HG03460 (cell line): ENCODE measurements around the gene ZNF397.
"Not testable (repeated sequence)": the region's sequence is repeated elsewhere in the genome, so short reads cannot be mapped to it uniquely, and the experiment has no call there.

Experiments used
- ATAC-seq: cut with Tn5 transposase; IDR thresholded peaks from one replicate; pipeline ENCODE4 v1.9.1; 2021; ENCODE audit not compliant: unreplicated experiment

Gene ZNF397

GRCh38 chr18:35240664-35241447 is at the start of gene ZNF397:
Gene ZNF397 (plus strand): TSS chr18:35241034. CDS start chr18:35242471, 1,437 bp downstream.
- ATAC-seq, result peak; percentile 99

DNA sequence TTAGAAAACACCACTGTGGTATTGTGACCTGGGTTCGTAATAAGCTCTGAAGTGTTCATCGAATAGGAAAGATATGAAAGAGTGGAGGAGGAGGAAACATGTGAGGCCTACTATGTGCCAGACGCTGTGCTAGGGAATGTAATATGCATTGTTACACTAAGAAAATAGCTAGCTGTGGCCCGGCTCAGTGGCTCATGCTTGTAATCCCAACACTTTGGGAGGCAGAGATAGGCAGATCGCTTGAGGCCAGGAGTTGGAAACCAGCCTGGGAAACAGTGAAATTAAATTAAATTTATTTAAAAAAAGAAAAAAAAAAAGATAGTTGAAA is 49.2 kb upstream of the ZNF397 start:
- no peak for ATAC-seq

DNA sequence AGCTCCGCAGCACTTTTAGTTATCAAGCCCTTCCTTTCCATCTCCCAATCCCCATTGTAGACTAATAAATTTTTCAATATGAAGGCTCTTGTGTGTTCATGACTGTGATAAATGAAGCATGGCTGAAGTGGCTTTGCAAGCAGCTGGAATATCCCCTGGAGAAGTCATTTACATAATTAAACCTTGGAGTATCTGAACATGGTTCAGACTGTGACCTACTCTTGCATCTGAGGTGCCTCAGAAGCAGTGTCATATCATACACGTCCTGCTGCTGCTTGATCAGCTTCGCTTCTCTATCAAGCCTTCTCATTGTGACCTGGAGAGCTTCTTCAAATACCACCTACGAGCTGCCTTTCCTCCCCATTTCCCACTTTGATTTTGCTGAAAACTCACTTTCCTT is 48.4 kb upstream of the ZNF397 start:
- no peak for ATAC-seq

DNA sequence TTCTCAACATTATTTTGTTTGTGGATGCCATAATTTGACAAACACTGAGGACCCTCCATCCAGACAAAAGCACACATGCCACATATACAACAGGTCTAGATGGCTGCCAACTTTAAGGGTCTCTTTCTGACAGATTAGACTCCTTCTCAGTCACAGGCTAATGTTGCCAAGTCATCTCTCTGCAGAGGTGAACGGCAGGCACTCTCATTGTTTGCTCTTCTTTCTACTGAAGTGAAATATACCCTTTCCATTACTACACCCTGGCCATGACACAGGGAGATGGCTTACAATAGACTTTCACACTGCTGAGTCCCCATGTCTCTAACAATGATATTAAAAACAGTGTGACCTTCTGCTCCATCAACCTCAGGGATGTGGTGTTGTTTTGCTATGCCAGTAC is 47.5 kb upstream of the ZNF397 start:
- no peak for ATAC-seq

DNA sequence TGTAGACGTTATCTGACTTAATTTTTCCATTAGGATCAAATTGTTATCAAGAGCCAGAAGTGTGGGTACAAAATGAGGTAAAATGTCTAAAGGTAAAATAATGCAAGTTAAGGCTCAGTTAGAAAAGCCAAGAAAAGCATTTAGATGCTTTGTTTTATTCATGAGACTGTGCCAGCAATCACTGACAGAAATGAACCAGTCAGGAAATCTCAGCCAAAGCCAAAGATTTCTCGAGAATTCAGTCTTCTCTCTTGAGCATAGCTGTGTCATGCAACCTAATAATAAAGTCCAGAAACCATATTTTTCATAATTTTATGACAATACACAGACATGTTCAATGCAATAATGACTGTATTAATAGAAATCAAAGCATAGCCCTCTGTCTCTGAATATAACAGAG is 43.5 kb upstream of the ZNF397 start:
- ATAC-seq, result no peak

DNA sequence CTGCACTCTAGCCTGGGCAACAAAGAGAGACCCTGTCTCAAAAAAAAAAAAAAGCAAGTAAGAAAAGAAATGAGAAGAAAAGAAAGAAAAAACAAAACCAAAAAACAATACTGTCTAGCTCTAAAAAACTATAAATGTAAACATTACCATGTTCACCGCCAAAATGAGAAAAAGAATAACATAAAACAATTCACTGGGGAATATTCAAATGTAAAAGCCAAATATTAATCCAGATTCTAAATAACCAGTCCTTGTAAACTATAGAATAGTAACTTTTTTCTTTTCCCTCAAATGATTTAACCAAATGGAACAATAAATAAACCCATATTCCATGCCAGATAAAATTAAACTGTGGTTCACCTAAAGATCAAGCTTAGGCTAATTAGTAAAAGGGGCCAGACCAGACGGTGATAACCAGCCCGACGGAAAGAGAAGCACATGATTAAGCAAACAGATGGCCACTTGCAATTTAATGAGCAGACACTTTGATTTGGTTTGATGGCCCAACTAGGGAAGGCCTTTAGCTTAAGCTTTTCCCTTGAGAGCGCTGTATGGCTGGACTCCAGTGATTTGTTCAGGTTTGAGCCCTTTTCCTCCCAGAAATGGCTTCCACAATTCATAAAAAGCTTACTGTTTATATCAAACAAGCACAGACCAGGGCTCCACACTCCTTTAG is 39.4 kb upstream of the ZNF397 start:
- ATAC-seq, result no peak

GRCh38 chr18:35203067-35203466 is 37.8 kb upstream of the ZNF397 start:
- no peak for ATAC-seq

DNA sequence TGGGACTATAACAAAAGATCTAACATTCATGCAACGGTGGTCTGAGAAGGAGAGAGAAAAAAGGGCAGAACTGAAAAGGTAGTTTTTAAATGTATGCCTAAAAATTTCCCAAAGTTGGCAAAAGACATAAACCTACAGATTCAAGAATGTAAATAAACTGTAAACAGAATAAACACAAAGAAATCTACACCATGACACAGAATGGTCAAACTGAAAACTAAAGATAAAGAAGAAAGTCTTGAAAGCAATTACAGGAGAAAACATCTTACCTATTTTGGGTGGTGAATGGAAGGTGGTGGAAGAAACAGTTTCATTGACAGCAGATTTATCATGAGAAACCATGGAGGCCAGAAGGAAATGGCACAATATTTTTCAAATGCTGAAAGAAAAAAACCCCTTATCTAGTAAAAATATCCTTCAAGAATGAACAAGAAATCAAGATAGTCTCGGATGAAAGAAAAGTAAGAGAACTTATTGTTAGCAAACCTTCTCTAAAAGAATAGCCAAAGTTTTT is 35.6 kb upstream of the ZNF397 start:
- no peak for ATAC-seq

DNA sequence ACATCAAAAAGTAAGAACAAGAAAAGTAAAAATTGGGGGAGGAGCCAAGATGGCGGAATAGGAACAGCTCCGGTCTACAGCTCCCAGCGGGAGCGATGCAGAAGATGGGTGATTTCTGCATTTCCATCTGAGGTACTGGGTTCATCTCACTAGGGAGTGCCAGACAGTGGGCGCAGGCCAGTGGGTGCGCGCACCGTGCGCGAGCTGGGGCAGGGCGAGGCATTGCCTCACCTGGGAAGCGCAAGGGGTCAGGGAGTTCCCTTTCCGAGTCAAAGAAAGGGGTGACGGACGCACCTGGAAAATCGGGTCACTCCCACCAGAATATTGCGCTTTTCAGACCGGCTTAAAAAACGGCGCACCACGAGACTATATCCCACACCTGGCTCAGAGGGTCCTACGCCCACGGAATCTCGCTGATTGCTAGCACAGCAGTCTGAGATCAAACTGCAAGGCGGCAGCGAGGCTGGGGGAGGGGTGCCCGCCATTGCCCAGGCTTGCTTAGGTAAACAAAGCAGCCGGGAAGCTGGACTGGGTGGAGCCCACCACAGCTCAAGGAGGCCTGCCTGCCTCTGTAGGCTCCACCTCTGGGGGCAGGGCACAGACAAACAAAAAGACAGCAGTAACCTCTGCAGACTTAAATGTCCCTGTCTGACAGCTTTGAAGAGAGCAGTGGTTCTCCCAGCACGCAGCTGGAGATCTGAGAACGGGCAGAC is 34.9 kb upstream of the ZNF397 start:
- not testable (repeated sequence) for ATAC-seq

- ATAC-seq, result no peak
Observed at GRCh38 chr18:35215026-35215425, 25.8 kb upstream of the ZNF397 start.

DNA sequence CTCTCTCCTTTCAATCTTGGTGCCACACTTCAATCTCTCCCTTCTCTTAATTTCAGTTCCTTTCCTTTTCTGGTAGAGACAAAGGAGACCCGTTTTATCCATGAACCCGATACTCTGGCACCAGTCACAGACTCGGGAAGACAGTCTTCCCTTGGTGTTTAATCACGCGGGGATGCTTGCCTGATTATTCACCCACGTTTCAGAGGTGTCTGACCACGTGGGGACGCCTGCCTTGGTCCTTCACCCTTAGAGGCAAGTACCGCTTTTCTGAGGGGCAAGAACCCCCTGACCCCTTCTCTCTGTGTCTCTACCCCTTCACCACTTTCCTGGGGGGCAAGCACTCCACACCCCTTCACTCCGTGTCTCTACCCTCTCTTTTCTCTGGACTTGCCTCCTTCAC is 24.2 kb upstream of the ZNF397 start:
- not testable (repeated sequence) for ATAC-seq

GRCh38 chr18:35219331-35219730 is 21.5 kb upstream of the ZNF397 start:
- ATAC-seq, result not testable (repeated sequence)

- no peak for ATAC-seq
Observed at GRCh38 chr18:35220424-35220823, 20.4 kb upstream of the ZNF397 start.

DNA sequence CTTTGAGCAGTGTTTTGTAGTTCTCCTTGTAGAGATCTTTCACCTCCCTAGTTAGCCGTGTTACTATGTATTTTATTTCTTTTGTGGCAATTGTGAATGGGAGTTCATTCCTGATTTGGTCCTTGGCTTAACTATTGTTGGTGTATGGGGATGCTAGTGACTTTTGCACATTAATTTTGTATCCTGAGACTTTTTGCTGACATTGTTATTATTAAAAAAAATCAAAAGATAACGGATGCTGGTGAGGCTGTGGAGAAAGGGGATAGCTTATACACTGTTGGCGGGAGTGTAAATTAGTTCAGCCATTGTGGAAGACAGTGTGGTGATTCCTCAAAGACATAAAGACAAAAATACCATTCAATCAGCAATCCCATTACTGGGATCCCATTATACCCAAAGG is 17.0 kb upstream of the ZNF397 start:
- ATAC-seq, result no peak

- ATAC-seq, result no peak
Observed at GRCh38 chr18:35227254-35227653, 13.6 kb upstream of the ZNF397 start.

- ATAC-seq, result peak; percentile 93
Observed at GRCh38 chr18:35231052-35231451, 9.8 kb upstream of the ZNF397 start.

DNA sequence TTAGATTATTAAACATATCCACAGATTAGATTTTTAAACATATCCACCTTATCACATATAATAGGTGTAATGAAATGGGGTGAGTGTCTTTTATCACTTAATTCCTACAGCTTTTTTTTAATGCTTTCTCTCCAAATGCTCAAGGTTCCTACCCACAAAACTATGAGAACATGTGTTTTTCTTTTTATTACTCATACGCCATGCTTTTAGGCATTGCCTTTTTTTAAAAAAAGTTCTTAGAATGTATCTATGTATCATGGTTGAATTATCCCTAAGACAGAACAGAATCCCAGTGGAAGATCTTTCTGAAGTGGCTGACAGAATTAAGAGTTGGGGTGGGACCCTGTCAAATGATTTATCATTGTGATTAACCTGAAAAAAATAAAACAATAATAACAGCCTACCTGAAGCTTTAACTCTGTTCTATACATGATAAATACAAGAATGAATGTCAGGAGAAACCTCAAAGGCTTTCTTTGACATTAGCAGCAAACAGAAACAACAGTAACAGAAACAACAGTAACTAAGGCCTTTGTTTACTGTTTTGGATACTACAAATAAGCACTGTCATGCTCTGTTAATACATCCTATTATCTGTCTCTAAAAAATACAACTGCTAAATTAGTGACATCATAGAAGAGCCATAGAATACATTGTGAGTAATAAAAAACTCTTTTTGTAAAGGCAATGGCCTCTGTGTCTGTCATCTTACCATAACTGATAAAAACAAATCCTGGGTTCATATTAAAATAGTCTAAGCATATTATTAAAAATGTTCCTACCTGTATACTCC is 4.1 kb upstream of the ZNF397 start:
- ATAC-seq, result no peak

DNA sequence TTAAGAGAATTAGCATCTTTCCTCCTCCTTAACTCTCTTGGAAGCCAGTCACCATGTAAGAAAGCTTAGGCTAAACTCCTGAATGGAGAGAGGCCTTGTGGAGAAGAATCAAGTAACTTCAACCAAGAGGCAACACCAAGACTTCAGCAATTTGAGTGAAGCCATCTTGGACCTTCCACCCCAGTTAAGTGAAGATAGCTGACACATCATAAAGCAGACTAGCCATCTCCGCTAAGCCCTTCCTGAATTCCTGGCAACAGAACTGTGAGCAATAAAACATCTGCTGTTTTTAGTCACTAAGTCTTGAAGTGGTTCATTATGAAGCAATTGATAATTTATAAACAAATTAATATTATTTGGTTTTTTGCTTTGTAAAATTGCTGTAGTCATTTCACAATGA is 1.5 kb upstream of the ZNF397 start:
- ATAC-seq, result no peak

GRCh38 chr18:35241448-35241804 is 592 bp downstream of the ZNF397 start:
- ATAC-seq, result no peak

GRCh38 chr18:35242426-35242825 is 1.6 kb downstream of the ZNF397 start:
- ATAC-seq, result no peak

- no peak for ATAC-seq
Observed at GRCh38 chr18:35244671-35245070, 3.8 kb downstream of the ZNF397 start.
